Liver (tissue), 9 donors: Measurements from ENCODE around the gene GRM1. TPM values are rescaled to one million over a fixed set of nuclear protein-coding genes. Genes with fewer than 3 reads are reported as not detected.

Source experiments
- DNase-seq: peaks from one replicate; pipeline ENCODE4 v3.0.0-alpha.2; 2017; ENCODE audit warnings: low spot score
- H3K27ac ChIP-seq, 2 donors: one replicate each; pipeline ENCODE4 v1.7.0; 2013; ENCODE audit warnings: inconsistent platforms in 2 of 2, low read length in 2 of 2, control low read depth in 1 of 2, low read depth in 1 of 2, mild to moderate bottlenecking in 1 of 2
- H3K27me3 ChIP-seq, 4 donors: one replicate each; pipeline versions ENCODE4 v1.6.1 to v1.7.0; 2013; ENCODE audit warnings: low read length in 3 of 4, inconsistent platforms in 1 of 4, mild to moderate bottlenecking in 1 of 4, moderate library complexity in 1 of 4; ENCODE audit not compliant: control insufficient read depth in 4 of 4, insufficient read depth in 4 of 4
- H3K36me3 ChIP-seq, 4 donors: one replicate each; pipeline versions ENCODE4 v1.6.1 to v1.7.0; 2013; ENCODE audit warnings: low read length in 3 of 4, mild to moderate bottlenecking in 3 of 4, low read depth in 1 of 4, moderate library complexity in 1 of 4; ENCODE audit not compliant: control insufficient read depth in 4 of 4, insufficient read depth in 3 of 4
- H3K4me1 ChIP-seq, 4 donors: one replicate each; pipeline versions ENCODE4 v1.6.1 to v1.7.0; 2013; ENCODE audit warnings: low read length in 3 of 4, mild to moderate bottlenecking in 3 of 4, moderate library complexity in 1 of 4; ENCODE audit not compliant: control insufficient read depth in 4 of 4, insufficient read depth in 4 of 4
- H3K4me3 ChIP-seq, 3 donors: one replicate each; pipeline versions ENCODE4 v1.6.1 to v1.7.0; 2013; ENCODE audit warnings: low read length in 3 of 3, control low read depth in 1 of 3, low read depth in 1 of 3, mild to moderate bottlenecking in 1 of 3
- H3K9ac ChIP-seq, 2 donors: one replicate each; pipeline ENCODE4 v1.7.0; 2013; ENCODE audit warnings: low read length in 2 of 2, mild to moderate bottlenecking in 2 of 2, moderate library complexity in 2 of 2, control low read depth in 1 of 2, low read depth in 1 of 2
- H3K9me3 ChIP-seq, 4 donors: one replicate each; pipeline versions ENCODE4 v1.6.1 to v1.7.0; 2013; ENCODE audit warnings: low read length in 3 of 4; ENCODE audit not compliant: control insufficient read depth in 4 of 4
- ATF3 ChIP-seq: IDR thresholded peaks from 2 replicates; pipeline ENCODE4 v1.6.1; 2016; ENCODE audit warnings: antibody characterized with exemption
- CTCF ChIP-seq: fragments of 150-350 bp; IDR thresholded peaks from 2 replicates; pipeline ENCODE4 v1.5.1; 2017; ENCODE audit warnings: improper control_type of control experiment, low read depth, low read length; ENCODE audit not compliant: missing input control
- EGR1 ChIP-seq, 2 donors: IDR thresholded peaks; 2 replicates each; pipeline ENCODE4 v1.6.1; 2016 to 2018; ENCODE audit warnings: antibody characterized with exemption in 2 of 2, low read depth in 2 of 2
- FOXA1 ChIP-seq: IDR thresholded peaks from 2 replicates; pipeline ENCODE4 v1.6.1; 2016; ENCODE audit warnings: antibody characterized with exemption
- FOXA2 ChIP-seq: IDR thresholded peaks from 2 replicates; pipeline ENCODE4 v1.6.1; 2016; ENCODE audit warnings: antibody characterized with exemption
- GABPA ChIP-seq, 2 donors: IDR thresholded peaks in 1 of 2; conservative IDR thresholded peaks in 1 of 2; 2 replicates each; pipeline ENCODE4 v1.6.1; 2016; ENCODE audit warnings: antibody characterized with exemption in 2 of 2, mild to moderate bottlenecking in 1 of 2, moderate library complexity in 1 of 2
- HNF4A ChIP-seq, 2 donors: conservative IDR thresholded peaks; 2 replicates each; pipeline ENCODE4 v1.6.1; 2016; ENCODE audit warnings: antibody characterized with exemption in 2 of 2, mild to moderate bottlenecking in 2 of 2
- HNF4G ChIP-seq: IDR thresholded peaks from 2 replicates; pipeline ENCODE4 v1.6.1; 2016; ENCODE audit warnings: antibody characterized with exemption
- JUND ChIP-seq, 2 donors: IDR thresholded peaks; 2 replicates each; pipeline ENCODE4 v1.6.1; 2016; ENCODE audit warnings: antibody characterized with exemption in 2 of 2
- MAX ChIP-seq: IDR thresholded peaks from 2 replicates; pipeline ENCODE4 v1.6.1; 2016; ENCODE audit warnings: antibody characterized with exemption
- NR2F2 ChIP-seq: IDR thresholded peaks from 2 replicates; pipeline ENCODE4 v1.6.1; 2016; ENCODE audit warnings: antibody characterized with exemption
- RAD21 ChIP-seq, 2 donors: IDR thresholded peaks; 2 replicates each; pipeline ENCODE4 v1.6.1; 2016; ENCODE audit warnings: antibody characterized with exemption in 2 of 2, mild to moderate bottlenecking in 2 of 2
- REST ChIP-seq: IDR thresholded peaks from 2 replicates; pipeline ENCODE4 v1.6.1; 2016; ENCODE audit warnings: antibody characterized with exemption, mild to moderate bottlenecking
- RXRA ChIP-seq, 2 donors: IDR thresholded peaks; 2 replicates each; pipeline ENCODE4 v1.6.1; 2017 to 2018; ENCODE audit warnings: antibody characterized with exemption in 2 of 2, mild to moderate bottlenecking in 1 of 2
- SP1 ChIP-seq: IDR thresholded peaks from 2 replicates; pipeline ENCODE4 v1.6.1; 2018; ENCODE audit warnings: antibody characterized with exemption, mild to moderate bottlenecking
- TAF1 ChIP-seq: conservative IDR thresholded peaks from 2 replicates; pipeline ENCODE4 v1.6.1; 2016; ENCODE audit warnings: antibody characterized with exemption, mild to moderate bottlenecking
- YY1 ChIP-seq: IDR thresholded peaks from 2 replicates; pipeline ENCODE4 v1.6.1; 2016; ENCODE audit warnings: antibody characterized with exemption, mild to moderate bottlenecking
- ZBTB33 ChIP-seq: IDR thresholded peaks from 2 replicates; pipeline ENCODE4 v1.6.1; 2016; ENCODE audit warnings: antibody characterized with exemption
- WGBS: extraction: QIAGEN DNeasy Blood & Tissue Kit; methylation state at CpG from one replicate; pipeline ENCODE4 v1.1.7; 2013; 5-methylcytosine and 5-hydroxymethylcytosine counted together
- polyA plus RNA-seq, 2 donors: library from polyadenylated mRNA; stranded (reverse) in 1 of 2; unstranded in 1 of 2; fragments of 200-250 nt in 1 of 2; fragments of >200 nt in 1 of 2; fragmentation: Nextera tagmentation in 1 of 2; extraction: Ambion mirVana in 1 of 2; gene quantifications; one replicate each; pipeline versions ENCODE4 v1.2.1 to v1.2.3, GENCODE V29; 2013 to 2015
- total RNA-seq, 2 donors: library from RNA; depleted of rRNA; stranded (reverse); fragments of >200 nt; gene quantifications; one replicate each; pipeline ENCODE4 v1.2.3, GENCODE V29; 2014
- donor health status: healthy.
- donor health status: healthy.
- donor health status: healthy.
- donor health status: healthy.
- donor health status: healthy.

The GRM1 gene
- total and polyA plus RNA-seq, 4 donors, result under 0.01 to 0.05 (median 0.01) TPM; not detected in 1

- no peaks in the 10 kb centered on the region for H3K36me3 ChIP-seq
- 58% methylated on average over 3 of the region's 3 CpGs for WGBS
- TF ChIP-seq HNF4G (no peak), SP1 (no peak), GABPA (IDR thresholded peaks at IDR 0.05 in 1 of 2, conservative IDR thresholded peaks at IDR 0.05 in 1 of 2) (no peak), REST (no peak), CTCF (no peak), RAD21 (IDR thresholded peaks at IDR 0.05) (no peak), ATF3 (no peak), NR2F2 (no peak), FOXA2 (no peak), HNF4A (conservative IDR thresholded peaks at IDR 0.05) (no peak), JUND (IDR thresholded peaks at IDR 0.05) (no peak), YY1 (no peak), FOXA1 (no peak), MAX (no peak), EGR1 (IDR thresholded peaks at IDR 0.05; ENCODE audit: low read depth in 2 of 2) (no peak), ZBTB33 (no peak), TAF1 (no peak), RXRA (IDR thresholded peaks at IDR 0.05) (no peak)
- H3K4me3 ChIP-seq, result no peak overlapping the region
- H3K4me1 ChIP-seq, result peaks cover 0 to 3% (median 0%) of the 10 kb centered on the region in 4 donors
- H3K9ac ChIP-seq, result no peak overlapping the region
- no peak for DNase-seq
- no peak overlapping the region for H3K27ac ChIP-seq
- H3K9me3 ChIP-seq, result peaks cover 0 to 8% (median 2%) of the 10 kb centered on the region in 4 donors
- H3K27me3 ChIP-seq, result peaks cover 0 to 14% (median 7%) of the 10 kb centered on the region in 4 donors
Measured at GRCh38 chr6:146026873-146027272, 2.0 kb upstream of the GRM1 start.
